K562 (cell line): ENCODE results near the gene ZNF609. TPM values are rescaled to one million over a fixed set of nuclear protein-coding genes. Genes with fewer than 3 reads are reported as not detected.

ENCODE experiments used
- ATF6 ChIP-seq: sonication (generic); formaldehyde crosslinking; IDR thresholded peaks from 2 replicates; pipeline ENCODE4 v1.4.0; 2020; ENCODE audit warnings: mild to moderate bottlenecking, missing genetic modification reagents
- CBFB ChIP-seq: sonication (generic); formaldehyde crosslinking; IDR thresholded peaks from 2 replicates; pipeline ENCODE4 v1.4.0; 2020; ENCODE audit warnings: mild to moderate bottlenecking, missing genetic modification reagents
- CHCHD3 ChIP-seq: fragments of 250-450 bp; sonication (Bioruptor Pico); IDR thresholded peaks from 2 replicates; pipeline ENCODE4 v2.1.2; 2022; ENCODE audit warnings: mild to moderate bottlenecking
- EHMT2 ChIP-seq: fragments of 450-650 bp; IDR thresholded peaks from 2 replicates; pipeline ENCODE4 v1.6.1; 2018; ENCODE audit warnings: antibody characterized with exemption
- FOXO4 ChIP-seq: fragments of 450-650 bp; formaldehyde crosslinking; IDR thresholded peaks from 2 replicates; pipeline ENCODE4 v1.4.0; 2020; ENCODE audit warnings: mild to moderate bottlenecking, moderate library complexity
- NONO ChIP-seq, 2 experiments: fragments of 200-400 bp in 1 of 2; fragments of 450-650 bp in 1 of 2; formaldehyde crosslinking in 1 of 2; IDR thresholded peaks; 2 replicates each; pipeline ENCODE4 v1.6.1; 2017; ENCODE audit warnings: low read depth in 2 of 2, mild to moderate bottlenecking in 2 of 2, moderate library complexity in 2 of 2, low read length in 1 of 2
- POLR2AphosphoS5 ChIP-seq: IDR thresholded peaks from 2 replicates; pipeline ENCODE4 v1.6.1; 2011; ENCODE audit warnings: mild to moderate bottlenecking, low read depth, low read length, moderate library complexity; ENCODE audit not compliant: control insufficient read depth, insufficient read depth
- PRPF4 ChIP-seq: fragments of 200-400 bp; formaldehyde crosslinking; IDR thresholded peaks from one replicate; pipeline ENCODE4 v1.6.1; 2017; ENCODE audit warnings: low read length, low read depth, mild to moderate bottlenecking; ENCODE audit not compliant: insufficient read depth, poor library complexity, severe bottlenecking
- RBM17 ChIP-seq: fragments of 200-400 bp; formaldehyde crosslinking; IDR thresholded peaks from 2 replicates; pipeline ENCODE4 v1.6.1; 2017; ENCODE audit warnings: low read depth, mild to moderate bottlenecking, low read length, borderline replicate concordance
- RNF2 ChIP-seq: sonication (generic); IDR thresholded peaks from 2 replicates; pipeline ENCODE4 v1.6.1; 2016
- SIN3B ChIP-seq: fragments of 450-650 bp; IDR thresholded peaks from 2 replicates; pipeline ENCODE4 v1.6.1; 2017; ENCODE audit warnings: low read depth, mild to moderate bottlenecking, moderate library complexity
- SRSF7 ChIP-seq: fragments of 200-400 bp; formaldehyde crosslinking; optimal IDR thresholded peaks from 2 replicates; pipeline ENCODE3; 2017; ENCODE audit warnings: mild to moderate bottlenecking, low read depth, low read length
- STAT5A ChIP-seq: IDR thresholded peaks from 2 replicates; pipeline ENCODE4 v1.6.1; 2012; ENCODE audit warnings: low read length, inconsistent platforms, borderline replicate concordance
- STAT5B ChIP-seq: fragments of 250-450 bp; sonication (Bioruptor Pico); IDR thresholded peaks from 2 replicates; pipeline ENCODE4 v1.8.0; 2021; ENCODE audit warnings: mild to moderate bottlenecking, inconsistent platforms
- TAF15 ChIP-seq: fragments of 200-400 bp; formaldehyde crosslinking; IDR thresholded peaks from 2 replicates; pipeline ENCODE4 v1.6.1; 2017; ENCODE audit warnings: mild to moderate bottlenecking, low read depth, low read length, moderate library complexity
- TAL1 ChIP-seq: fragments of 450-650 bp; IDR thresholded peaks from 2 replicates; pipeline ENCODE4 v1.6.1; 2016; ENCODE audit warnings: mild to moderate bottlenecking
- TCF3 ChIP-seq: sonication (generic); formaldehyde crosslinking; IDR thresholded peaks from 2 replicates; pipeline ENCODE4 v1.4.0; 2020; ENCODE audit warnings: mild to moderate bottlenecking, missing genetic modification reagents
- THAP12 ChIP-seq: fragments of 250-450 bp; sonication (Bioruptor Pico); IDR thresholded peaks from 2 replicates; pipeline ENCODE4 v1.9.0; 2021; ENCODE audit warnings: mild to moderate bottlenecking, inconsistent platforms
- U2AF2 ChIP-seq: fragments of 200-400 bp; formaldehyde crosslinking; optimal IDR thresholded peaks from 2 replicates; pipeline ENCODE3; 2017; ENCODE audit warnings: low read depth, mild to moderate bottlenecking, low read length
- WHSC1 ChIP-seq: IDR thresholded peaks from one replicate; pipeline ENCODE4 v1.6.1; 2012; ENCODE audit warnings: low read length, control low read depth, inconsistent platforms
- ZBTB12 ChIP-seq: fragments of 250-450 bp; sonication (Bioruptor Pico); IDR thresholded peaks from 2 replicates; pipeline ENCODE4 v1.4.0; 2020
- ZFPM2 ChIP-seq: fragments of 250-450 bp; sonication (Bioruptor Pico); IDR thresholded peaks from 2 replicates; pipeline ENCODE4 v1.5.1; 2022; ENCODE audit warnings: mild to moderate bottlenecking
- ZNF584 ChIP-seq: fragments of 200-800 bp; sonication (Bioruptor generic); IDR thresholded peaks from 2 replicates; pipeline ENCODE4 v1.6.1; 2016; ENCODE audit warnings: low read depth, mild to moderate bottlenecking, missing genetic modification characterization, missing compliant biosample characterization
- ZNF695 ChIP-seq: fragments of 450-650 bp; formaldehyde crosslinking; IDR thresholded peaks from 2 replicates; pipeline ENCODE4 v1.4.0; 2020; ENCODE audit warnings: mild to moderate bottlenecking, moderate library complexity
- polyA plus RNA-seq, 8 experiments: library from polyadenylated mRNA; depleted of rRNA in 4 of 8; stranded (reverse) in 5 of 8; unstranded in 3 of 8; fragments of >200 nt; fragmentation: Nextera tagmentation in 2 of 8; fragmentation: Illumina TruSeq in 1 of 8; extraction: Ambion mirVana in 2 of 8; extraction: Trizol in 1 of 8; gene quantifications; 2 replicates each; pipeline versions ENCODE4 v1.2.1 to v1.2.3, GENCODE V29; 2011 to 2014; ENCODE audit warnings: inconsistent platforms in 1 of 8, missing spikeins in 1 of 8
- total RNA-seq, 7 experiments: library from RNA; depleted of rRNA in 6 of 7; stranded (reverse); fragments of >200 nt in 6 of 7; fragmentation: Illumina TruSeq in 2 of 7; extraction: Trizol in 2 of 7; gene quantifications; 2 replicates each; pipeline versions ENCODE4 v1.2.1 to v1.2.3, GENCODE V29; 2011 to 2021; ENCODE audit warnings: low replicate concordance in 1 of 7

The ZNF609 gene
- total and polyA plus RNA-seq, 9 of the 15 experiments (the other 6 are each of a cell fraction or from before 2014, with no cell fraction given), result 3.0 to 38.7 (median 17.8) TPM

- TF ChIP-seq TAL1 (no peak), NONO (IDR thresholded peaks at IDR 0.05; ENCODE audit: low read depth in 2 of 2, low read length in 1 of 2) (peak in 1 of 2 experiments; percentile 93; a peak in 2 of 4 replicates), PRPF4 (no peak), CBFB (CRISPR knock-in tag) (no peak), STAT5B (CRISPR knock-in tag) (no peak), ZNF695 (CRISPR knock-in tag) (no peak), ZBTB12 (peak; percentile 18; the same call in 1 of the 2 replicates), STAT5A (no peak; the same call in 1 of the 2 replicates), FOXO4 (no peak), THAP12 (no peak), ATF6 (CRISPR knock-in tag) (no peak), TAF15 (no peak), CHCHD3 (CRISPR knock-in tag) (no peak), RBM17 (no peak), RNF2 (peak; percentile 71), SIN3B (no peak), POLR2AphosphoS5 (peak; percentile 46; the same call in 1 of the 2 replicates), TCF3 (peak; percentile 47), U2AF2 (no peak), EHMT2 (no peak), WHSC1 (no peak), SRSF7 (no peak), ZNF584 (CRISPR knock-in tag) (no peak), ZFPM2 (no peak)
Observed at GRCh38 chr15:64460206-64460723, at the start of gene ZNF609 (continued).
